MG63 (cell line): ENCODE results near the gene MTCL1. TPM values are rescaled to one million over a fixed set of nuclear protein-coding genes. Genes with fewer than 3 reads are reported as not detected.

Source experiments
- DNase-seq: peaks from one replicate; pipeline ENCODE4 v3.0.0-alpha.2; 2020
- H3K27me3 ChIP-seq: fragments of 250-450 bp; sonication (Bioruptor Pico); 2 replicates; pipeline ENCODE4 v1.5.1; 2020; ENCODE audit warnings: mild to moderate bottlenecking, moderate library complexity
- H3K36me3 ChIP-seq: fragments of 250-450 bp; sonication (Bioruptor Pico); 2 replicates; pipeline ENCODE4 v1.5.1; 2020; ENCODE audit warnings: mild to moderate bottlenecking, moderate library complexity
- H3K4me3 ChIP-seq: fragments of 250-450 bp; sonication (Bioruptor Pico); 2 replicates; pipeline ENCODE4 v1.5.1; 2020; ENCODE audit warnings: mild to moderate bottlenecking, moderate library complexity
- H3K9me3 ChIP-seq: fragments of 250-450 bp; sonication (Bioruptor Pico); 2 replicates; pipeline ENCODE4 v1.5.1; 2020; ENCODE audit warnings: mild to moderate bottlenecking, moderate library complexity
- total RNA-seq: library from RNA; depleted of rRNA; stranded (reverse); fragments of >200 nt; shearing (Covaris generic); gene quantifications from 2 replicates; pipeline ENCODE4 v1.2.3, GENCODE V29; 2014; ENCODE audit warnings: low replicate concordance

MTCL1 gene
- total RNA-seq, 1 experiment from 2014 or later = 28.9 TPM

GRCh38 chr18:8818982-8819381 is 113.6 kb downstream of the MTCL1 start:
- Histone ChIP-seq H3K27me3 (no peaks in the 10 kb centered on the region), H3K4me3 (no peak overlapping the region), H3K36me3 (peaks cover 69% of the 10 kb centered on the region), H3K9me3 (no peaks in the 10 kb centered on the region)
- DNase-seq = no peak

DNA sequence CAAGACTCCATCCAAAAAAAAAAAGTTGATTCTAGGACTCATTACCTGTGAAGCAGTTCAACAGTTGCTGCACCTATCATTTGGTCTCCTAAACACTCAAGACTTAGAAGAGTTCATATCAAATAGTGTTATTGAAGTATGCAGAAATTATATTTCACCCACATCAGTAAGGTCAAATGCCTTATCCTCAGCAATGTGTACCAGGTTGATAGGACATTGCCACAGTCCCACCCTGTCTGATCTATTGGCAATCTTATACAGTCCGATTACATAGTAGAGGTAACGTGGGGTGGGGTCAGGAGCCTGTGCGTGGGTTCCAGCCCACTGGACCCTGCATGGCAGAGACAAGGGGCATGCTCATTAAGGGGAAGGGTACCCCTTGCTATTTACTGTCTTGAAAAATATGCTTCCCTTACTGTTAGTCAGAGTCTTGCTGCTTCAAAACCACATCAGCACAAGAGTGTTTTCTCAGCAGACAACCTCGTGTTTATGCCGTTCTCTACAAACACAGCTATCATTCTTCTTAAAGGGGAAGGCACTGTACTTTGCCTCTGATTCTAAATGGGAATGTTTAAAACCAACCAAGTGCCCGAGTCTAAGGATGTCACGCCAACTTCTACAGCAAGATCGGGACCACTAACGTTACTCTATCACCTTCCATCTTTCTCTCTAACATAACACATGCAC is 115.2 kb downstream of the MTCL1 start:
- no peak for DNase-seq
- Histone ChIP-seq H3K36me3 (peaks cover 73% of the 10 kb centered on the region), H3K27me3 (no peaks in the 10 kb centered on the region), H3K4me3 (no peak overlapping the region), H3K9me3 (no peaks in the 10 kb centered on the region)

DNA sequence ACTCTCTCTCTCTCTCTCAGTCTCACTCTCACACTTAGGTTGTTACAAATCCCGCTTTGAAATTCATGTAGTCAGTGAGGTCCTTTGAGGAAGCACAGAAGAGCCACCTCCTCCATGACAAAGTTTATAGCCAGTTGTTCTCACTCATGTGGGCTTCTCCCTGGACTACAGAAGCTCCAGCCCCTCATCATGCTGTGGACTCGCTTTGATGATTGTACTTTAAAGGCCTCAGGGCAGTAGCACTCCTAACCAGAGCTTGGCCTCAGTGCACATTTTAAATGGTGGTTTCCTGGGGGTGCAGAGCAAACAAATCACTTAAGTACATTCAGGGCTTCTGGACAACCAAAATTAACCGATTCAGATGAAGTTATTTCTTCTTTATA is 115.7 kb downstream of the MTCL1 start:
- Histone ChIP-seq H3K4me3 (no peak overlapping the region), H3K27me3 (no peaks in the 10 kb centered on the region), H3K36me3 (peaks cover 71% of the 10 kb centered on the region), H3K9me3 (no peaks in the 10 kb centered on the region)
- no peak for DNase-seq

- Histone ChIP-seq H3K9me3 (no peaks in the 10 kb centered on the region), H3K27me3 (no peaks in the 10 kb centered on the region), H3K4me3 (no peak overlapping the region), H3K36me3 (peaks cover 71% of the 10 kb centered on the region)
- no peak for DNase-seq
These were observed 116.2 kb downstream of the MTCL1 start for GRCh38 chr18:8821531-8821930.

- H3K27me3 ChIP-seq = no peaks in the 10 kb centered on the region
- DNase-seq = no peak
- no peaks in the 10 kb centered on the region for H3K9me3 ChIP-seq
- H3K4me3 ChIP-seq = no peak overlapping the region
- peaks cover 71% of the 10 kb centered on the region for H3K36me3 ChIP-seq
These were observed 117.3 kb downstream of the MTCL1 start for GRCh38 chr18:8822643-8823042.

GRCh38 chr18:8823530-8823929 is 118.2 kb downstream of the MTCL1 start:
- DNase-seq = no peak
- Histone ChIP-seq H3K4me3 (no peak overlapping the region), H3K27me3 (no peaks in the 10 kb centered on the region), H3K36me3 (peaks cover 63% of the 10 kb centered on the region), H3K9me3 (no peaks in the 10 kb centered on the region)

- no peak for DNase-seq
- no peaks in the 10 kb centered on the region for H3K27me3 ChIP-seq
- H3K9me3 ChIP-seq = no peaks in the 10 kb centered on the region
- H3K4me3 ChIP-seq = no peak overlapping the region
- H3K36me3 ChIP-seq = peaks cover 56% of the 10 kb centered on the region
These were observed 119.5 kb downstream of the MTCL1 start for GRCh38 chr18:8824846-8825245.

DNA sequence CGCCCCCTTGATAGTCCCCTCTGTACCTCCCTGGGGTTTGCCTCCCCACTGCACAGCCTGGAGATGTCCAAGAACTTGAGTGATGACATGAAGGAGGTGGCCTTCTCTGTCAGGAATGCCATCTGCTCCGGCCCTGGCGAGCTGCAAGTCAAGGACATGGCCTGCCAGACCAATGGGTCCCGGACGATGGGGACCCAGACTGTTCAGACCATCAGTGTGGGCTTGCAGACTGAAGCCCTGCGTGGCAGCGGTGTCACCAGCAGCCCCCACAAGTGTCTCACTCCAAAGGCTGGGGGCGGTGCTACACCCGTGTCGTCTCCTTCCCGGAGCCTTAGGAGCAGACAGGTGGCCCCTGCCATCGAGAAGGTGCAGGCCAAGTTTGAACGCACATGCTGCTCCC is 119.9 kb downstream of the MTCL1 start:
- Histone ChIP-seq H3K27me3 (no peaks in the 10 kb centered on the region), H3K9me3 (no peaks in the 10 kb centered on the region), H3K4me3 (no peak overlapping the region), H3K36me3 (peaks cover 52% of the 10 kb centered on the region)
- DNase-seq = no peak

DNA sequence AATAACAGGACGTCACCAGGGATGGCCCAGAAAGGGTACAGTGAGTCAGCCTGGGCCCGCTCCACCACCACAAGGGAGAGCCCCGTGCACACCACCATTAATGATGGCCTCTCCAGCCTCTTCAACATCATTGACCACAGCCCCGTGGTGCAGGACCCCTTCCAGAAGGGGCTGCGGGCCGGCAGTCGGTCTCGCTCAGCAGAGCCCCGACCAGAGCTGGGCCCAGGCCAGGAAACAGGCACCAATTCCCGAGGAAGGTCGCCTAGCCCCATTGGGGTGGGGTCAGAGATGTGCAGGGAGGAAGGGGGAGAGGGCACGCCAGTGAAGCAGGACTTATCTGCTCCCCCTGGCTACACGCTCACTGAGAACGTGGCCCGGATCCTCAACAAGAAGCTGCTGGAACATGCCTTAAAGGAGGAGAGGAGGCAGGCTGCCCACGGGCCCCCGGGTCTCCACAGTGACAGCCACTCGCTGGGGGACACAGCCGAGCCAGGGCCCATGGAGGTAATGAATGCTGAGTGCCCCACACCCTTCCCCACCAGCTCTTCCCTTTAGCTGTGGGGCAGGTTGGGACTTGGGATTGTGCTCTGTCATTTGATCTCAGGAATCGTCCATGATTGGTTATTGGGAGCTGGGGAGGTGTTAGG is 120.5 kb downstream of the MTCL1 start:
- no peak overlapping the region for H3K4me3 ChIP-seq
- H3K9me3 ChIP-seq = no peaks in the 10 kb centered on the region
- no peak for DNase-seq
- peaks cover 47% of the 10 kb centered on the region for H3K36me3 ChIP-seq
- H3K27me3 ChIP-seq = no peaks in the 10 kb centered on the region

DNA sequence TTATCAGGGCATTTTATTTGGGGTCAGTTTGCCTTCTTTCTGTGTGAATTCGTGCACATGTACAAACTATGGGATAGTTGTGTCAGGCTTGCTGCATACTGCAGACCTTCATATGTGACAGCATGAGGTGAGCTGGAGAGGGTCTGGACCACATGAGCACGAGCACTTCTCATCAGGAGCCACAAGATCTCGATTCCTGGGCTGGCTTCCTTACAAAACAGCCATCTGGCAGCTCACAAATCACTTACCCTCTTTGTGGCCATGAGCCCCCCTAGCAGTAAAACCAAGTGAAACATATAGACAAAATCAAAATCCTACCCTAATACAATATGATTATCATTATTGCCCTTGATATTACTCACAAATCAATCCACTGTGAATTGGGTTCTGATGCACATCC is 121.2 kb downstream of the MTCL1 start:
- Histone ChIP-seq H3K36me3 (peaks cover 42% of the 10 kb centered on the region), H3K9me3 (no peaks in the 10 kb centered on the region), H3K4me3 (no peak overlapping the region), H3K27me3 (no peaks in the 10 kb centered on the region)
- DNase-seq = no peak

GRCh38 chr18:8826971-8827370 is 121.6 kb downstream of the MTCL1 start:
- H3K4me3 ChIP-seq = no peak overlapping the region
- H3K27me3 ChIP-seq = no peaks in the 10 kb centered on the region
- H3K9me3 ChIP-seq = no peaks in the 10 kb centered on the region
- H3K36me3 ChIP-seq = peaks cover 40% of the 10 kb centered on the region
- DNase-seq = no peak

DNA sequence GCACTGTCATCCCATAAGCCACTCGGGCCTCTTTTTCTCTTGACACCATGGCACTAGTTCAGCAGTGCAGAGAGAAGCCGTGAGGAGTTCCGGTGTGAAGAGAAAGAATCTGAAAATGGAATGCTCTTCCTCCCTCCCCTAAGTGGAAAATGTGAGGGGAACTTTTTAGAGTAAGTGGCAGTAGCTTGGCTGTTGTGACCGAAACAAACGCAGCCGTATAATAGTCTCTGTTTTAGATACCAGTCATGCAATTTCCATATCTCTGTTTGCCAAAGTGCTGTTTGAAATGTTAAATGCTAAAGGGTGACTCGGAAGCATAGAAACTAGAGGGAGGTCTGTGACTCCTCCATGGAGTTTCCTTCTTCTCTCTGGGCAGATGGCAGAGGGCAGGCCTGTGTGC is 122.9 kb downstream of the MTCL1 start:
- no peaks in the 10 kb centered on the region for H3K27me3 ChIP-seq
- no peak overlapping the region for H3K4me3 ChIP-seq
- peaks cover 44% of the 10 kb centered on the region for H3K36me3 ChIP-seq
- DNase-seq = no peak
- no peaks in the 10 kb centered on the region for H3K9me3 ChIP-seq

- Histone ChIP-seq H3K27me3 (no peaks in the 10 kb centered on the region), H3K36me3 (peaks cover 46% of the 10 kb centered on the region), H3K9me3 (no peaks in the 10 kb centered on the region), H3K4me3 (no peak overlapping the region)
- no peak for DNase-seq
These were observed 123.4 kb downstream of the MTCL1 start for GRCh38 chr18:8828798-8829197.

GRCh38 chr18:8830067-8831060 is 125.0 kb downstream of the MTCL1 start:
- Histone ChIP-seq H3K9me3 (no peaks in the 10 kb centered on the region), H3K27me3 (no peaks in the 10 kb centered on the region), H3K4me3 (no peak overlapping the region), H3K36me3 (peaks cover 30% of the 10 kb centered on the region)
- DNase-seq = no peak

GRCh38 chr18:8831112-8831511 is 125.8 kb downstream of the MTCL1 start:
- no peak for DNase-seq
- H3K36me3 ChIP-seq = peaks cover 28% of the 10 kb centered on the region

GRCh38 chr18:8831531-8831930 is 126.2 kb downstream of the MTCL1 start:
- Histone ChIP-seq H3K9me3 (no peaks in the 10 kb centered on the region), H3K36me3 (peaks cover 25% of the 10 kb centered on the region), H3K4me3 (no peak overlapping the region), H3K27me3 (no peaks in the 10 kb centered on the region)
- DNase-seq = no peak

More at GRCh38 chr18:8831112-8831511, 125.8 kb downstream of the MTCL1 start:
- Histone ChIP-seq H3K4me3 (no peak overlapping the region), H3K27me3 (no peaks in the 10 kb centered on the region), H3K9me3 (no peaks in the 10 kb centered on the region)

DNA sequence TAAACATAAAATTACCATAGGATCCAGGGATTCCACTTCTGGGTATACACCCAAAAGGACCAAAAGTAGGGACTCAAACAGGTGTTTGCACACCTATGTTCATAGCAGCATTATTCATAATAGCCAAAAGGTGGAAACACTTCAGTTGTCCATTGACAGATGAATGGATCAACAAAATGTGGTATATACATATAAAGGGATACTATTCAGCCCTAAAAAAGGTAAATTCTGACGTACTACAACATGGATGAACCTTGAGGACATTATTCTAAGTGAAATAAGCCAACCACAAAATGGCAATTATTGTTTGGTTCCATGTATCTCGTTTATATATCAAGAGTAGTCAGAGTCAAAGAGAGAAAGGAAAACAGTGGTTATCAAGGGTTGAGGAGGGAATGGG is 128.1 kb downstream of the MTCL1 start:
- H3K27me3 ChIP-seq = no peaks in the 10 kb centered on the region
- peaks cover 4% of the 10 kb centered on the region for H3K9me3 ChIP-seq
- H3K36me3 ChIP-seq = peaks cover 23% of the 10 kb centered on the region
- no peak overlapping the region for H3K4me3 ChIP-seq
- no peak for DNase-seq
